Activated CD4-positive, alpha-beta T cell treated with anti-CD3 and anti-CD28 coated beads, Interleukin-2, amount 10 ng/mL, durations not matched to agents 7 days and 5 days (primary cell): ENCODE data around the gene BCL11A. TPM values are rescaled to one million over a fixed set of nuclear protein-coding genes. Genes with fewer than 3 reads are reported as not detected.

Experiments
- CTCF ChIA-PET: fragments of 350-600 bp; sonication (Branson Sonifier 250); formaldehyde crosslinking; loops from one replicate; lab custom pipeline; 2021; ENCODE audit warnings: antibody characterized with exemption; lab: Charles Lee
- POLR2A ChIA-PET: fragments of 350-600 bp; sonication (Branson Sonifier 250); formaldehyde crosslinking; loops from one replicate; lab custom pipeline; 2021; ENCODE audit warnings: antibody characterized with exemption; lab: Charles Lee
- DNase-seq: peaks from one replicate; pipeline ENCODE4 v3.0.0-alpha.2; 2020
- H3K27ac Mint-ChIP-seq: one replicate; pipeline ENCODE4 v1.8.0; 2021; ENCODE audit warnings: mild to moderate bottlenecking, moderate library complexity, mixed read lengths
- H3K27me3 Mint-ChIP-seq: one replicate; pipeline ENCODE4 v1.8.0; 2021; ENCODE audit warnings: mixed read lengths
- H3K36me3 Mint-ChIP-seq: one replicate; pipeline ENCODE4 v1.8.0; 2021; ENCODE audit warnings: low read depth, mixed read lengths
- H3K4me1 Mint-ChIP-seq: one replicate; pipeline ENCODE4 v1.8.0; 2021; ENCODE audit warnings: mixed read lengths
- H3K4me3 Mint-ChIP-seq: one replicate; pipeline ENCODE4 v1.8.0; 2021; ENCODE audit warnings: mild to moderate bottlenecking, moderate library complexity, mixed read lengths
- H3K9me3 Mint-ChIP-seq: one replicate; pipeline ENCODE4 v1.8.0; 2021; ENCODE audit warnings: mixed read lengths
- total RNA-seq, 2 experiments: library from RNA; stranded (reverse); gene quantifications; one replicate each; pipeline ENCODE4 v1.2.3, GENCODE V29; 2021

Gene BCL11A
- total RNA-seq, 2 experiments from 2014 or later: 0.04 to 0.30 TPM

DNA sequence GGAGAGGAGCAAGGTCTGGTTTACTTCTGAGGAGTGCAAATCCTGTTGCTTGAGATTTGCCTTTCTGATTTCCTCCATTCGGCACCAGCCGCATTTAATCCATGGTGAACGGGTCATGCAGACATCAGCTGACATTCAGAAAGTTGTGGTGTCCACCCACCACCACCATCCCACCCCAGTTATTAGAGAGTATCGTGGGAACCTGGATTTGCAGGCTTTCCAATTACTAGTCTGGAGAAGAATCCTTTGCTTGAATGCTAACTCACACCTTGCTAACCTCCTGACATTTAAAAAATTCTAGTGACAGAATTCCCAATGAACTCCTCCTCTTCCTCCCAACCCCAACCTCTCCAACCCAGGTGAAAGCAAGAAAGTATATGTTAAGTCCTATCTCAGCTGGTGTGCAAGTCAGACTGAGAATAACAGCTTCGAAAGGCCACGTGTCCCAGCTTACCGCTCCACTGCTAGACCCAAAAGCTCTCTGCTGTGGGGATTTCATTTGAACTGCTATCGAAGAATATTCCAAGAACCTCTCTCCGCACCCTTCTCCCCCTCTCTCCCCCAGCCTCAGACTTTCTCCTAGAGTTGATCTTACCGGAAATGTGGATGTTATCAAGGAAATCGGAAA, 17.7 kb downstream of the BCL11A start:
- H3K4me3 Mint-ChIP-seq: no peak overlapping the region
- POLR2A ChIA-PET: no interaction called here
- CTCF ChIA-PET: no interaction called here
- no peaks in the 10 kb centered on the region for H3K36me3 Mint-ChIP-seq
- DNase-seq: no peak
- H3K27ac Mint-ChIP-seq: no peak overlapping the region
- peaks cover 53% of the 10 kb centered on the region for H3K27me3 Mint-ChIP-seq
- H3K4me1 Mint-ChIP-seq: peaks cover under 1% of the 10 kb centered on the region
- H3K9me3 Mint-ChIP-seq: no peaks in the 10 kb centered on the region

DNA sequence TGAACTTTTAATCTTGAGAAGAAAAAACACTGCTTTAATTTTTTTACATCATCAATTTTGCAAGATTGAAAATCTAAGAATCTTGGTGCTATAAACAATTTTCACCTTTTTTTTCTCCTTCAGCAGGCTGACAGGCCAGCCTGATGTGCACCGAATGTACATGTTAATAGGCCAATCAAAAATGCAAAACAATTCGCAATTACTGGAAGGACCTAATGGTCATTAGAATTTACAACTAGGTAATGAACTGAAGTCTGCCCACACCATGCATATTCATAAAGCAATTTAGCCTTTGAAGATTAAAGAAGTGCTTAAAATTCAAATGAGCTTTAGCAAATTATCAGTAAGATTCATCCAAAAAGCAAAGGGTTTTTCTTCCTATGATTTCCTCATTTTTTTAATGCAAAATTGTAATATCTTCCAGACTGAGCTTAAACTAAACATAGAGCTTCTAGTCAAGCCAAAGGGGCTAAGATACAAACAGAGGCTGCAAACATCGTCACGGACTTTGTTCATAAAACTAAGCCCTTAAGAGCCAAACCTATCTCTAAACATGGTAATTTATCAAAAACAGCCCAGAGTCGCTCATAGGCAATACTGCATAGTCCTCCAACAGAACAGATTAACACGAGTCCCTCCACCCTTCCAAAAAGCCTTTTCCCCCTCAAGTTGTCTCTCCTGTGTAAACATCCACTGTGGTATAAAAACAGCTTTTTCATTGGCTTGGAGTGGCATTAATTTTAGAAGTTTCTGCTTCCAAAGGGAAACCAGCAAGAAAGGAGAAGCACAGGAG, 18.4 kb downstream of the BCL11A start:
- Mint-ChIP-seq H3K9me3 (no peaks in the 10 kb centered on the region), H3K27me3 (peaks cover 47% of the 10 kb centered on the region), H3K4me1 (peaks cover 2% of the 10 kb centered on the region), H3K27ac (no peak overlapping the region), H3K36me3 (no peaks in the 10 kb centered on the region), H3K4me3 (no peak overlapping the region)
- POLR2A ChIA-PET: no interaction called here
- CTCF ChIA-PET: no interaction called here
- no peak for DNase-seq

DNA sequence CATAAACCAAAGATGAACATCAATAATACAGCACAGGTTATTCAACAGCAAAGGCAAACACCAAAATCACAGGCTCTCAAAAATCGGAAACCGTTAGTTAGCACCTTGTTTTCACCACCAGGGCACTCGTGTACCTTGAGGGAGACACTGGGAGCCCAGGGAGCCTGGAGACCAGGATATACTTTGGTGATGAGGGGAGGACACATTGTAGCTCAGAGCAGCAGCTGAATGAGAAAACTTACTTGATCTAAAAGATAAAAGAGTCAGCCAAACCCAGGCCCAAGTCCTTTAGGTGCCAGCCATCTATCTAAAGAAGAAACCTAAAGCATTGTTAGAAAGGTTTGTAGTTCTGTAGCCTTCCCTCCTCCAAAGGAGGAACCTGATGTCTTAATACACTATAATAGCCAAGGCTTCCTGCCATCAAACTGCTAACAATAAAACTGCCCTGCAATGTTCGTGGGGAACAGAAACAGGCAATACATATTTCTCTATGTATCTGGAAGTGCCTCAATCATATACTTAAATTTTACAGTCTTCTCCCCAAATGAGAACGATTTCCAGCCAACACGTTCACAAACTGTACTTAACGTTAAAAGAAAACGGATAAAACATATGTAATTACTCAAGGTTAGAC, 19.3 kb downstream of the BCL11A start:
- H3K36me3 Mint-ChIP-seq: no peaks in the 10 kb centered on the region
- DNase-seq: no peak
- H3K9me3 Mint-ChIP-seq: no peaks in the 10 kb centered on the region
- peaks cover 46% of the 10 kb centered on the region for H3K27me3 Mint-ChIP-seq
- ChIA-PET POLR2A (no interaction called here), CTCF (no interaction called here)
- H3K27ac Mint-ChIP-seq: no peak overlapping the region
- H3K4me1 Mint-ChIP-seq: peaks cover 2% of the 10 kb centered on the region
- no peak overlapping the region for H3K4me3 Mint-ChIP-seq

DNA sequence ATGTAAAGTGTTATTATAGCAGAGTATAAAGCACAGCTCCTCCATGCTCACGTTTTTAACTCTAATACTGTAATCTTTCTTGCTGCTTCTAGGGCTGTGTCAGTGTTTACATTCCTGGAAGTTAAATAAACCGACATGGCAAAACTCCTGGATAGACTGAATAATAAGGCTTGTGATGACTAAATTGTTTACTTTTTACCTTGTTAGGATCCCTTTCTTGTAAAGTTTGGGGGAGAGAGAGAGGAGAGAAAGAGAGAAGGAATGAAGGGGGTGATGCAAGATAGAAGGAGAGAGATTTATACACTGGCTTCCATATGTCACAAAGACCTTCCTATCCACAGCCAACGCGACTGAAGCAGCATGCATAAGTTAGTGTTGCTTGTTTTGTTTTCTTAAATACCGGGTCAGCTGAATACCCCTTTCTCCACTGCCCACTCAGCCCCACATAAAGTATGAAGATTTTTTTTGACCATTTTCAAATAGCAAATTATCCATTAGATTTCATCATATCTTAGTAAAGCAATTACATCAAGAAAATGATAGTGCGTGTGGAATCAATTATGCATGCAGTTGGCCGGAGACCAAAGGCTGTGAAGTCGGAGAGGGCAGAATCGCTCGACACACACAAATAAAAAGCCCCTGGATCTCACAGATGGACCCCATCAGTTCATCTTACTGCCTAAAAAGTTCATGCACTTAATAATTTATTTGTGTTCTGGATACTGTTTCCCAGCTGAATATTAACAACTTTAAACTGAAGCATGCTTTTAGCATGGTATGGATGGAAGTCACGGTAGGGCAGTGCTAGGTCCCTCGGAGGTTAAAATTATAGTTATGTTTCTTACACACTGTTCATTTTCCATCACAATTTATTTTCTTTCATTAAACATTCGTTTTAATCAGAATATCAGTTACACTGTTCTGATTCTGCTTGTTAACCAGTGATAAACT, 20.1 kb downstream of the BCL11A start:
- Mint-ChIP-seq H3K27ac (no peak overlapping the region), H3K4me3 (no peak overlapping the region), H3K27me3 (peaks cover 41% of the 10 kb centered on the region), H3K36me3 (no peaks in the 10 kb centered on the region), H3K9me3 (no peaks in the 10 kb centered on the region), H3K4me1 (peaks cover 2% of the 10 kb centered on the region)
- no peak for DNase-seq
- CTCF ChIA-PET: no interaction called here
- POLR2A ChIA-PET: no interaction called here

DNA sequence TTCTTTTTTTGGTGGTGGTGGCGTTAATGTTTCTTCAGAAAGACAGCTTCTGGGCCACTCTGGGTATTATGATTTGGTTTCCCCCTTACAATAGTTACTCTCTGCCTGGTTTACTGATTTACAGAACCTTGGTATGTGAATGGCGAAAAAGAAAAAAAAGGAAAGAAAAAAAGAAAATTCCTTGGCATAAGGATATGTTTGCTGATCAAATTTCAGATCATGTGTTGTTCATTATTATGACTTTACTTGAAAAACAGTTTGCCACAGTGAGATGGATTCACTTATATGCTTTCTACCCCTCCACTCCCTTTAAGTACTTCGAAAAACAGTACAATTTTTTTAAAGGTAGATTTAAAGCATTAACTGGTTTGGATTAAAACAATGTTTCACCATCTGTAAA, 21.0 kb downstream of the BCL11A start:
- Mint-ChIP-seq H3K27me3 (peaks cover 34% of the 10 kb centered on the region), H3K4me3 (no peak overlapping the region), H3K27ac (no peak overlapping the region), H3K4me1 (peaks cover 2% of the 10 kb centered on the region), H3K36me3 (no peaks in the 10 kb centered on the region), H3K9me3 (no peaks in the 10 kb centered on the region)
- ChIA-PET POLR2A (no interaction called here), CTCF (no interaction called here)
- DNase-seq: no peak

DNA sequence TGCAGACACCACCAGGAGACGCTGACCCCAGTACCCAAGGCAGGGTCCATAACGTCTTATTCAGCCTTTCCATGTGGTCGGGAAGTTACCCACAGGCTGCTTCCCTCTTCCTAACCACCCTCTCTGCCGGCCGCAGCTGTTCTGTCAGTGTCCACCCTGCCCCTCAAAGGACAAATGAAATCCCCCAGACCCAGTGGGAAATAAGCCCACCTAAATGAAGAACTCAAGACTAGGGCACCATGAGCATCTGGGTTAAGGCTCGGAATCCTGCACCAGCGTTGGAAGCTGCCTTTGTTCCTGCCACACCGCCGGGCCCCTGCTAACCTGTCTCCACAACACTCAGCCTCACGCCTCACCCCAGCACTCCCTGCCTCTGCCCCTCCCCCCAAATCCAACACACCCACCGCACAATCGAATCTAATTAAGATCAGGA, 21.7 kb downstream of the BCL11A start:
- Mint-ChIP-seq H3K4me3 (no peak overlapping the region), H3K27me3 (peaks cover 31% of the 10 kb centered on the region), H3K4me1 (peaks cover 2% of the 10 kb centered on the region), H3K9me3 (no peaks in the 10 kb centered on the region), H3K36me3 (no peaks in the 10 kb centered on the region), H3K27ac (no peak overlapping the region)
- no peak for DNase-seq
- CTCF ChIA-PET: no interaction called here
- POLR2A ChIA-PET: no interaction called here

DNA sequence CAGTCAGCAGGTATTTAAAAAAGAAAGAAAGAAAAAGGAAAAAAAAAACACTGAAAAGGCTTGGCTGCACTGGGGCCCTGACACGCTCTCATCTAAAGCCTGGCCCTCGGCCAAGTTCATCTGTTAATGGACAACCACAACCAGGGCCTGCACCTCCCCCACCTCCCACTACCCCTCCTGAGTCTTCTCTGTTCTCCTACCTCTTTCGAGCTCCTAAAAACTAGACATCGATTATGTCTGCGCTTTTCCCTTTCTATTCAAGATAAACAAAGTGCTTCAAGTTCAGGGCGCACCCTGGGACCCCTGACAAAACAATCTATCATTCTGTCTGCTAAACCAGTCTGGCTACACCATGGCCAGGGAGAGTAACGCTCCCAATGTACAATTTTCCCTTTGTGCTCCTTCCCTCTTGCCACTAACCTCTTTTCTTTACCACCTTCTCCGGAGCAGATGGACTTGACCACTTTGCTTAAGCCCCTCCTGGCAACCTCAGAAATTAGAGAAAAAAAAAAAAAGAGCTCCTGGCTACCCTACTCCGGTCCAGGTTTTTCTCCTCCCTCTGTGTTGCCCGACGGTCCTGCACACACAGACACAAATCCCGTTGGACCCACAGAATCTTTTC, 22.7 kb downstream of the BCL11A start:
- Mint-ChIP-seq H3K4me1 (peaks cover 6% of the 10 kb centered on the region), H3K9me3 (no peaks in the 10 kb centered on the region), H3K27me3 (peaks cover 26% of the 10 kb centered on the region), H3K36me3 (no peaks in the 10 kb centered on the region), H3K4me3 (no peak overlapping the region), H3K27ac (no peak overlapping the region)
- POLR2A ChIA-PET: no interaction called here
- DNase-seq: no peak
- CTCF ChIA-PET: no interaction called here

DNA sequence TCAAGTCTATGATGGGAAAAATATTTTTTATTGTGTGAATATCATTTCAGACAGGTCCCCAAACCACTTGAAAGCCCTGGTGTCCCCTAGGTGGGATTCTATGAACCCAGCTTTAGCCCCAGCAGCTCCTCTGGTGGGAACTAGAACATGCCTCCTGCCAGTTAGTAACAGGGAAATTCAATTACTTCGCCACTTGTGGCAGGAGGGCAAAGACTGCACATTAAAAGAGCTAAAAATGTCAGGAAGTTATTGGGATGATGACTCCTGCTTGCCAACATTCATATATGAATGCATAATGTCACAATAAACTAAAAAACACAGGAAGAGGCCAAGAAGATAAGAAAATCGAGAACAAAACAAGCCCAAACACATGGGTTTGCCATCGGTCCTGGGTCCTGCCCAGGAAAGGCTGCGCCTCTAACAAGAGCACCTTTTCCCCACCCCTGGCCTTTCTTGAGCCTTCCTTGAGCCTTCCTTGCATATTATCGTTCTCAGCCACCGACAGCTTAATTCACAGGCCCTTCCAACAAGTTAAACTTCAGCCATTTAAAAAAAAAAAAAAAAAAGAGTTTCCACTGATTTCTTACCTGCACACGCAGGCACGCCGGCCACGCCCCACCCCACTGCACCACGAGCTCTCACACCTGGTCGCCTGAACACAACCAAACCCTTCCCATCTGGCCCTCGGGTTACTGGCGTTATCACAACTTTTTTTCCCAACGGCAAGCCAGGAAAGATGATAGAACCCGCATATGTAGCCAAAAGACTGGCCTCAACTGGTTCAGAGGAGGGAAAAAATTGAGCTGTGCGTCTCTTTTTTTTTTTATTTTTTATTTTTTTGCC, 23.4 kb downstream of the BCL11A start:
- Mint-ChIP-seq H3K4me3 (no peak overlapping the region), H3K36me3 (no peaks in the 10 kb centered on the region), H3K27ac (no peak overlapping the region), H3K9me3 (no peaks in the 10 kb centered on the region), H3K27me3 (peaks cover 23% of the 10 kb centered on the region), H3K4me1 (peaks cover 9% of the 10 kb centered on the region)
- DNase-seq: no peak
- POLR2A ChIA-PET: no interaction called here
- CTCF ChIA-PET: no interaction called here

DNA sequence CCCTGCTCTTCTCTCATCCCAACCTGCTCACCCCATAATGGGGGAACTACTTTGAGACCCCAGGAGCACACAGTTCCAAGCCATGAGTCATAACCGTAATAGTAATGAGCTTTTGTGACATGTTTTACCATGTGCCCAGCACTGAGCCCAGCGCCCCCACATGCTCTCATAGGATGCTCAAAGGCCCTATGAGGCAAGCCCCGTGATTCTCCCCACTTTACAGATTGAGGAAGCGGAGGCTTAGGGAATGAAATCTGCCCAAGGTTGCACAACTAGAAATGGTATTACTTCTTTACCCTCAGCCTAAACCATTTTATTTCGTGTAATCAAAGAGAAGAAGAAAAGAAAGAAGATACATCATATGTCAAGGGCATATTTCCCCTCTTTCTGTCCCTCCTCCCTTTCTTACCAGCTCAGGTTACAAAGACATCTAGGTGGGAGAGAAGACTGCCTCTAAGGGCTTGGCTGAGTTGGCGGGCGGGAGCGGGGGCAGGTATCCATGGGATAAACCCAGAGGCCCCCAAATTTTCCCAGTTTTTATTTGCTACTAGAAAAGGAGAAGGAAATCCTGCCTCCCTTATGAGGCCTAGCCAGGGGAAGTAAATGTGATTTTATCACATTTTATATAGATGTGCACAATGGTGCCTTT, 24.2 kb downstream of the BCL11A start:
- ChIA-PET CTCF (no interaction called here), POLR2A (no interaction called here)
- H3K27me3 Mint-ChIP-seq: peaks cover 21% of the 10 kb centered on the region
- H3K36me3 Mint-ChIP-seq: no peaks in the 10 kb centered on the region
- no peaks in the 10 kb centered on the region for H3K9me3 Mint-ChIP-seq
- peaks cover 9% of the 10 kb centered on the region for H3K4me1 Mint-ChIP-seq
- no peak overlapping the region for H3K27ac Mint-ChIP-seq
- no peak for DNase-seq
- no peak overlapping the region for H3K4me3 Mint-ChIP-seq

DNA sequence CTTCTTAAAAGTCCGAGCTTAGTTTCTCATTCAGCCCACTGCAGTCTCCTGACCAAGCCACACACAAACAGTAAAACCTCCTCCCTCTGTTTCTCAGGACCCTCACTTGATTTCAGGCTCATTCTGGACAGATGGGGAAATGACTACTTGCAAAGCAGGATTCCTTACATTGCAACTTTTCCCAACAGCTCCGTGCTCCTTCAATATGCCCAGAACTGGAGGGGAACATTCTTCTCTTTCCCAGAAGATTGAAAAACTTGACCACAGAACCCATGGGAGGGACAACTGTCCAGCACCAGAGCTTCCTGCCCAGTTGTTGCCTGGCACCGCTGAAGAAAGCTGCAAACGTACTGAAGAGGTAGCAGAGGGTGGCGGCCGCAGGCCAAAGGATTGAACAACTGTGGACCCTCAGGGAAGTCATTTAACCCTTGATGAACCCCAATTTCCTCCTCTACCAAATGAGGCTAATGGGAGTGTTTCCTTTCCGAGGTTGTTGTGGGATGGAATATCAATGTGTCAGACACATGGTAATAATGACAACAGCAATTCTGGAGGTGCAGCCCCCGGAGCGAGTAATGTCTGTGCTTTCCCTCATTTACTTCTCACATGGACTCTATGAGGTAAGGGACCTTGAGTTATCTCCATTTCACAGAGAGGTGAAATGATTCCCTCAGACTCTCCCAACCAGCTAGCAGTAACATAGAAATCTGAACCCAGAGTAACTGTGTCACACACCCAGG, 25.0 kb downstream of the BCL11A start:
- Mint-ChIP-seq H3K36me3 (no peaks in the 10 kb centered on the region), H3K4me1 (peaks cover 9% of the 10 kb centered on the region), H3K27ac (no peak overlapping the region), H3K9me3 (no peaks in the 10 kb centered on the region), H3K27me3 (peaks cover 27% of the 10 kb centered on the region), H3K4me3 (no peak overlapping the region)
- no peak for DNase-seq
- CTCF ChIA-PET: no interaction called here
- POLR2A ChIA-PET: no interaction called here

DNA sequence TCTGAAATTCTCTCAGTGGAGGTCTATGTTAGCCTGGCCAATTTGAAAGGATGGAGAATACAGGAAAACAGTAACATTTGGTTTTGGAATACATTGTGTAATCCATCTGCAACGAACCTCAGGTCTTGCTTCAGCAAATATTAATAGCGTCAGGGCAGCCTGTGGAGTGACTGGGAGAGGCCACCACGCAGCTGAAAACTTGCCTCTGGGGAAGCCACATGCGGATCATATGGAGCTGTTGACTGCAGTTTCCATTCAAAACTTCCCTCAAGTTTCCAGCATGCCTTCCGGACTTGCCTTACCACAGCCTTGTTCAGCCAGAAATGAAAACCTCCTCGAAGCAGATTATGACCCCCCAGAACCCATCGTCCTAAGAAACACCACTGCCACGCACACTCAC, 25.7 kb downstream of the BCL11A start:
- no peak for DNase-seq
- ChIA-PET CTCF (no interaction called here), POLR2A (no interaction called here)
- no peak overlapping the region for H3K4me3 Mint-ChIP-seq
- no peak overlapping the region for H3K27ac Mint-ChIP-seq
- H3K36me3 Mint-ChIP-seq: no peaks in the 10 kb centered on the region
- peaks cover 9% of the 10 kb centered on the region for H3K4me1 Mint-ChIP-seq
- no peaks in the 10 kb centered on the region for H3K9me3 Mint-ChIP-seq
- H3K27me3 Mint-ChIP-seq: peaks cover 29% of the 10 kb centered on the region
